Stimulated activated CD8-positive, alpha-beta memory T cell treated with anti-CD3 and anti-CD28 coated beads, Interleukin-7, amount 100 ng/mL, for 4 hours (primary cell): Measurements from ENCODE around the gene ABCB8.
A peak's percentile ranks its signal among the peaks of the same experiment; 100 is the strongest.
"Not testable (repeated sequence)": the region's sequence is repeated elsewhere in the genome, so short reads cannot be mapped to it uniquely, and the experiment has no call there.

Source experiments
- DNase-seq, 2 donors: peaks; one replicate each; pipeline ENCODE4 v3.0.0-alpha.2; 2020; ENCODE audit warnings: low read depth in 2 of 2

The ABCB8 gene

DNA sequence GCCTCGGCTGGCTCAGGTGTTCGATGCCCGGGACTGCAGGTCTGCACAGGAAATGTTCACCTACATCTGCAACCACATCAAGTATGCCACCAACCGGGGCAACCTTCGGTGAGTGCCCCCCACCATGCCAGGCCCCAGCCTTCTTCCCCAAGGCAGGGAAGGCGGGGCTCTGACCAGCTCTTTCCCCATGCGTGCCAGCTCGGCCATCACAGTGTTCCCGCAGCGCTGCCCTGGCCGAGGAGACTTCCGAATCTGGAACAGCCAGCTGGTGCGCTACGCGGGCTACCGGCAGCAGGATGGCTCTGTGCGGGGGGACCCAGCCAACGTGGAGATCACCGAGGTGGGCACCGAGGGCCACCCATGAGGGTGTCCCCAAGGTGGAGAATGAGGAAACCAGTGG, 29.9 kb upstream of the ABCB8 start:
- DNase-seq: no peak

DNA sequence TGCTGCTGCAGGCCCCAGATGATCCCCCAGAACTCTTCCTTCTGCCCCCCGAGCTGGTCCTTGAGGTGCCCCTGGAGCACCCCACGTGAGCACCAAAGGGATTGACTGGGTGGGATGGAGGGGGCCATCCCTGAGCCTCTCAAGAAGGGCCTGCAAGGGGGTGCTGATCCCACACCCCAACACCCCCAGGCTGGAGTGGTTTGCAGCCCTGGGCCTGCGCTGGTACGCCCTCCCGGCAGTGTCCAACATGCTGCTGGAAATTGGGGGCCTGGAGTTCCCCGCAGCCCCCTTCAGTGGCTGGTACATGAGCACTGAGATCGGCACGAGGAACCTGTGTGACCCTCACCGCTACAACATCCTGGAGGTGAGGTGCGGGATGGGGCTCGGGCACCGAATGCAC, 29.2 kb upstream of the ABCB8 start:
- DNase-seq: no peak

GRCh38 chr7:150999497-151000230, 28.6 kb upstream of the ABCB8 start:
- DNase-seq: no peak

- DNase-seq: no peak
These were observed 27.3 kb upstream of the ABCB8 start for GRCh38 chr7:151000897-151001495.

DNA sequence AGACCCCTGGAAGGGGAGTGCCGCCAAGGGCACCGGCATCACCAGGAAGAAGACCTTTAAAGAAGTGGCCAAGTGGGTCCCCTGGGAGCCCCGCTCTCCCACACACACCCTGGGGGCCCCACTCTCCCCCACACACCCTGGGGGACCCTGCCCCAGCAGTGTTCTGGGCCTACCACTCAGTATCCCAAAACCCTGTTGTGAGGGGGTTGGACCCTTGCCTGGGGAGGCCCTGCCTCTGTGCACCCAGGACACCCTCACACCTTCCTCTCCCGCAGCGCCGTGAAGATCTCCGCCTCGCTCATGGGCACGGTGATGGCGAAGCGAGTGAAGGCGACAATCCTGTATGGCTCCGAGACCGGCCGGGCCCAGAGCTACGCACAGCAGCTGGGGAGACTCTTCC, 26.7 kb upstream of the ABCB8 start:
- no peak for DNase-seq

DNA sequence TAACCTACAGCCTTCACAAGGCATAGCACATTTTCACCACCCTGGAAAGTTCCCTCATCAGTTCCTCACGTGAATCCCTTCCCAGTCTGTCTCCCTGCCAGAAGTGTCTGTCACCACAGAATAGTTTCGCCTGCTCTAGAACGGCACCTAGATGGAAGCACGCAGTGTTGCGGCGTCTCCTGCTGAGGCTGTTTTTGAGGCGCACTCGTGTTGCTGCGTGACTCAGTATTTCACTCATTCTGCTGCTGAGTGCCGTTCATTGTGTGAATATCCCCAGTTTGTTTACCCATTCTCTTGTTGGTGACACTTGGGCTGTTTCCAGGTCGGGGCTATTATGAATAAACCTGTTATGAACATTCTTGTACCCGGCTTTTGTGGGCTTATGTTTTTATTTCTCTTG, 24.7 kb upstream of the ABCB8 start:
- no peak for DNase-seq

DNA sequence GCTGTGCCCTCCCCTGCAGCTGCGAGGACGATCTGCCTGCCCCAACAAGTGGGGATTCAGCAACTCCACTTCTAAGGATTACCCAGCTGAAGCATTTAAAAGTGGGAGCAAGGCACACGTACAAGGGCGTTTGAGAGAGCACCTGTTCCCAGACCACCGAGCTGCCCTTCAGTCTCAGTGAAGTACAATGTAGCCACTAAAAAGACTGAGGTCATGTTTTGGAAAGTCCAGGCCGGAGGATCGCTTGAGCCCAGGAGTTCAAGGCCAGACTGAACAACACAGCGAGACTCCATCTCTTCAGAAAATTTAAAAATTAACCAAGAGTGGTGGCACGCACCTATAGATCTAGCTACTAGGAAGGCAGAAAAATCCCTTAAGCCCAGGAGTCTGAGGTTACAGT, 22.7 kb upstream of the ABCB8 start:
- DNase-seq: no peak

DNA sequence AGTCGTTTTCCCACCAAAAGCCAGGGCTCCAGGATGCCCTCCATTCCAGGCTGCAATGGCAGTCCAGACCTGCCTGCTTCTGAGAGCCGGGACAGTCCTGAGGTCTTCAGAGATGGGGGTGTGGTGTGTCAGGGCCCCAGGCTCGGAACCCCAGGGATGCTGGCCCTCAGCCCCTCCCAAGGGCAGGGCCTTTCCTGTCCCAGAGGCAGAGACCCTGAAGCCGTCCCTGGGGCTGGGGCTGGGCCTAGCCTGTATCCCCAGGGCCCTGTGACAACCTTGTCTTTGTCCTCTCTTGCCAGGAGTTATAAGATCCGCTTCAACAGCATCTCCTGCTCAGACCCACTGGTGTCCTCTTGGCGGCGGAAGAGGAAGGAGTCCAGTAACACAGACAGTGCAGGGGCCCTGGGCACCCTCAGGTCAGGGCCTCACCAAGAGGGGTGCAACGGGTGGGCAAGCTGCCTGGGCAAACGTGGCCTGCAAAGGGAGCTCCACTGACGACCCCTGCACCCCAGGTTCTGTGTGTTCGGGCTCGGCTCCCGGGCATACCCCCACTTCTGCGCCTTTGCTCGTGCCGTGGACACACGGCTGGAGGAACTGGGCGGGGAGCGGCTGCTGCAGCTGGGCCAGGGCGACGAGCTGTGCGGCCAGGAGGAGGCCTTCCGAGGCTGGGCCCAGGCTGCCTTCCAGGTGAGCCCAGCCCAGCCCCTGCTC, 21.5 kb upstream of the ABCB8 start:
- DNase-seq: no peak

DNA sequence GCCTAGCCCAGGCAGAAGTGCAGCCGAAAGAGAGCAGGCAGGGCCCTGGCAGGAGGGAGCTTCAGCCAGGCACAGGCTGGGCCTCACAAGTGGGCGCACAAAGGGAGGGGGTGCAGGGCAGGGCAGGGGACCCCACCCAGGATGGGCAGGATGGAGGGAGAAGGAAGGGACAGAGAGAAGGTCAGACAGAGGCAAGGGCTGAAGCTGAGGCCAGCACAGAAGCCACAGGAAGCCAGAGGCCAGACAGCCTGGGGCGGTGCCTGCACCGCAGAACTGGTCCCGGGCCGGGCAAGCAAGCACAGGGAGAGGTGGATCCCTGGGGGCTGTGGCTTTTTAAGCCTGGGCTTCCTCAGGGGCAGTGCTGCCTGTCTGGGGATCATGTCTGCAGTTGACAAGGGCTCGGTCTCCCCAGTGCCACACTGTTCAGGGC, 20.8 kb upstream of the ABCB8 start:
- no peak for DNase-seq

DNA sequence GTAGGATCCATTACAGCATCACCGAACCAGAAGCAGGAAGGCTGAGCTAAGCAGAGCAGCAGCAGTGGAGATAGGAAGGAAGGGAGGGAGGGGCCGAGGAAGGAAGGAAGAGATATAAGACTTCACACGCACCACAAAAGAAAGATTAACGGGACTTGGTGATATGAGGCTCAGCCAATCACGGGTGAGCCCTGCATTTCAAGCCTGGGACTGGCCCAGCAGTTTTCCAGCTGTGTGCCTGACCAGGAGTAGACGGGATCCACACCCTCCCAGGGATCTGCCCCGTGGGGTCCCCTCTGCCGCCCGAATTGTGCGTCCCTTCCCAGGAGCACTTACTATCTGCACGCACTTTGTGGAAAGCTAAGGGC, 20.1 kb upstream of the ABCB8 start:
- DNase-seq: no peak

DNA sequence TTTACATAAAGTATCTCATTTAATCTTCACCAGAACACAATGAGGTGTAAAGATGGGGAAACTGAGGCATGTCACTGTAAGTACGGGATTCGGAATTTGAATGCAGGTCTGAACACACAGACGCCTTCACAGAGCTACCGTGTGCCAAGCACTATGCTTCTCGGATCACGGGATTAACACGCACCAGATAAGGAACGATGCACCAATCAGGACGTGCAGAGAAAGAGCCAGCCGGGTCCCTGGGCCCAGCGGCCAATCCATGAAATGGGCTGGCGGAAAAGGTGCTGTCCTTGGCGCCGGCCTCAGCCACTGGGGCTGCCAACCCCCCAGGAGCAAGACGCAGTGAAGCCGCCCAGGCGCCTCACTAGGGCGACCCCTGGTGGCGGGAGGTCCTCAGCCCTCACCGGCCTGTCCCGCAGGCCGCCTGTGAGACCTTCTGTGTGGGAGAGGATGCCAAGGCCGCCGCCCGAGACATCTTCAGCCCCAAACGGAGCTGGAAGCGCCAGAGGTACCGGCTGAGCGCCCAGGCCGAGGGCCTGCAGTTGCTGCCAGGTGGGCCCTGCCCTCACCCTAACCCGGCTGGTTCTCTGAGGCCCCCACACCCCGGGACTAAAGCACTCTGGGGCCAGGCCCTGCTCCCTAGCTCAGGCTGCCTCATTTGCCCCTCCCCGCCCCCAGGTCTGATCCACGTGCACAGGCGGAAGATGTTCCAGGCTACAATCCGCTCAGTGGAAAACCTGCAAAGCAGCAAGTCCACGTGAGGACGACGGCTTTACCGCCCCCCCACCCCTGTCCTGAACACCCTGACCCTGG, 19.5 kb upstream of the ABCB8 start:
- peak; percentile 35 to 65 for DNase-seq

- no peak for DNase-seq
These were observed 18.8 kb upstream of the ABCB8 start for GRCh38 chr7:151009327-151010036.

DNA sequence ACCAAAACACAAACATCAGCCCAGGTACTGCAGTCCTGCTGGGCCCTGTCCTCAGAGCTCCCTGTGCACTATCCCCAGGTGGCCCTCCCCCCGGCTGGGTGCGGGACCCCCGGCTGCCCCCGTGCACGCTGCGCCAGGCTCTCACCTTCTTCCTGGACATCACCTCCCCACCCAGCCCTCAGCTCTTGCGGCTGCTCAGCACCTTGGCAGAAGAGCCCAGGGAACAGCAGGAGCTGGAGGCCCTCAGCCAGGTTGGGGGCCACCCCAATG, 18.3 kb upstream of the ABCB8 start:
- no peak for DNase-seq

- no peak for DNase-seq
These were observed 17.7 kb upstream of the ABCB8 start for GRCh38 chr7:151010307-151011096.

DNA sequence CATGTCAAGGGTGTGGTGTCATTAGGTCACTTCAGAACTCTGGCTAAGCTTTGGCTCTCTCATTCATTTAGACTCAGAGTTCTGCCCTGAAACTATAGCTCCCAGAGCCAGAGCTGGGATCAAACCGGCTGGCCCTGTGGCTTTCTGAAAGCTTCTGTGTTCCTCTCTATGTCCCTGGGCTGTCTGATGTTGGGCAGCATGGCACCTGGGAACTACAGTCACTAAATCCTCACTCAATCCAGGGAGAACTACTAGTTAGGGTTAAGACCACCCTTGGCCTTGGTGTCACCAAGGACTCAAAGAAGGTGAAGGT, 17.2 kb upstream of the ABCB8 start:
- DNase-seq: no peak

- not testable (repeated sequence) for DNase-seq
These were observed 16.6 kb upstream of the ABCB8 start for GRCh38 chr7:151011616-151012015.

DNA sequence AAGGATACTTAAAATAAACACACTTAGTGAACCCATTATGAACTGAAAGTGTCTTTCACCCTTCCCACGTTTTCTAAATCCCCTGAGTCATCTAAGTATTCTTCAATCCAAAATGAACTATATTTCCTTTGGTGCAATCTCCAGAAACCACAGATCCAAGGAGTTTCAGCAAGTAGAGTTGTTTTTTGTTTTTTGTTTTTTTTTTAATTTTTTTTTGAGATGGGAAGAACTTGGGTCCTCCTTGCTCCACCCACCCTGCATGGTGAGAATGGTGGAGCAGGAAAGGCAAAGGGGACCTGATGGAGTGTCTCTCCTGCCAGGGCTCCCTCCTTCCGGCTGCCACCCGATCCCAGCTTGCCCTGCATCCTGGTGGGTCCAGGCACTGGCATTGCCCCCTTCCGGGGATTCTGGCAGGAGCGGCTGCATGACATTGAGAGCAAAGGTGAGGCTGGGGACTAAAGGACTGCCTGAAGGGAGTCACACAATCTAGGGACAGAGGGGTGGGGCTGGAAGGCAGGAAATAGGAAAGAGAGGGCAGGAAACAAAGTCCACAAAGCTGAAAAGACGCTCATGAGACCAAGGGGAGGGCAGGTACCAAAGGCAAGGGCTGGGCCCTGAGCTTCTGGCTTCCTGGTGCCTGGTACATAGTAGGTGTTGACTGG, 16.1 kb upstream of the ABCB8 start:
- no peak for DNase-seq

DNA sequence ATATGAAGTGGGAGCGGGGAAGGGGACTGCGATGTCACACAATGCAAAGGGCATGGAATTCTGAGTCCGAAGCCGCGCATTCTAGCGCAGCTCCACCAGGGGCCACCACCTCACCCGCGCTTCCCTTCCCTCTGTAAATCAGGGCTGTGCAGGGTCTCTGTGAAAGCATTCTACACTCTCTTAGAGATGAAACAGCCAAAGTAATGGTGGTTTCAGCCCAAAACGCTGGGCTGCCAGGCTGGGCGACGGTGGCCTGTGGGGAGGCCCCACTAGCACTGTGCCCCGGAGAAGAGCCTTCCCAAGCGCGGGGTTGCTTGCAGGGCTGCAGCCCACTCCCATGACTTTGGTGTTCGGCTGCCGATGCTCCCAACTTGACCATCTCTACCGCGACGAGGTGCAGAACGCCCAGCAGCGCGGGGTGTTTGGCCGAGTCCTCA, 15.3 kb upstream of the ABCB8 start:
- no peak for DNase-seq

GRCh38 chr7:151013356-151013732, 14.9 kb upstream of the ABCB8 start:
- DNase-seq: no peak

DNA sequence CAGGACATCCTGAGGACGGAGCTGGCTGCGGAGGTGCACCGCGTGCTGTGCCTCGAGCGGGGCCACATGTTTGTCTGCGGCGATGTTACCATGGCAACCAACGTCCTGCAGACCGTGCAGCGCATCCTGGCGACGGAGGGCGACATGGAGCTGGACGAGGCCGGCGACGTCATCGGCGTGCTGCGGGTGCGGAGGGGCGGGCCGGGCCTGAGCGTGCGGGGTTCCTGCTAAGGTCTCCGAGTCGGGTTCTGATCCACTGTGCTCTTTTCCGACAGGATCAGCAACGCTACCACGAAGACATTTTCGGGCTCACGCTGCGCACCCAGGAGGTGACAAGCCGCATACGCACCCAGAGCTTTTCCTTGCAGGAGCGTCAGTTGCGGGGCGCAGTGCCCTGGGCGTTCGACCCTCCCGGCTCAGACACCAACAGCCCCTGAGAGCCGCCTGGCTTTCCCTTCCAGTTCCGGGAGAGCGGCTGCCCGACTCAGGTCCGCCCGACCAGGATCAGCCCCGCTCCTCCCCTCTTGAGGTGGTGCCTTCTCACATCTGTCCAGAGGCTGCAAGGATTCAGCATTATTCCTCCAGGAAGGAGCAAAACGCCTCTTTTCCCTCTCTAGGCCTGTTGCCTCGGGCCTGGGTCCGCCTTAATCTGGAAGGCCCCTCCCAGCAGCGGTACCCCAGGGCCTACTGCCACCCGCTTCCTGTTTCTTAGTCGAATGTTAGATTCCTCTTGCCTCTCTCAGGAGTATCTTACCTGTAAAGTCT, 14.3 kb upstream of the ABCB8 start:
- peak; percentile 74 for DNase-seq
